Heart right ventricle (tissue), 16 donors: ENCODE results near the gene VGLL3. TPM values are rescaled to one million over a fixed set of nuclear protein-coding genes. Genes with fewer than 3 reads are reported as not detected.
A peak's percentile ranks its signal among the peaks of the same experiment; 100 is the strongest.

Experiments used
- ATAC-seq, 8 donors: fragments of 200-7000 bp; cut with Tn5 transposase; one replicate each; pipeline ENCODE4 v1.9.1; 2020; ENCODE audit warnings: mild to moderate bottlenecking in 8 of 8, moderate library complexity in 8 of 8, moderate number of reproducible peaks in 1 of 8
- DNase-seq, 2 donors: peaks; one replicate each; pipeline ENCODE4 v3.0.0-alpha.2; 2020
- H3K27ac ChIP-seq, 10 donors: fragments of 200-600 bp; sonication (generic) in 2 of 10; one replicate each; pipeline versions ENCODE4 v1.5.0 to v1.8.0; 2020 to 2022; ENCODE audit warnings: mild to moderate bottlenecking in 3 of 10
- H3K27me3 ChIP-seq, 7 donors: fragments of 200-600 bp; one replicate each; pipeline ENCODE4 v1.8.0; 2021 to 2022; ENCODE audit warnings: mild to moderate bottlenecking in 2 of 7
- H3K36me3 ChIP-seq, 9 donors: fragments of 200-600 bp; sonication (generic) in 1 of 9; one replicate each; pipeline versions ENCODE4 v1.5.0 to v1.8.0; 2020 to 2022; ENCODE audit warnings: mild to moderate bottlenecking in 2 of 9
- H3K4me1 ChIP-seq, 9 donors: fragments of 200-600 bp; sonication (generic) in 1 of 9; one replicate each; pipeline versions ENCODE4 v1.5.0 to v1.8.0; 2020 to 2022; ENCODE audit warnings: mild to moderate bottlenecking in 4 of 9
- H3K4me3 ChIP-seq, 10 donors: fragments of 200-600 bp; sonication (generic) in 2 of 10; one replicate each; pipeline versions ENCODE4 v1.5.0 to v1.8.0; 2020 to 2022; ENCODE audit warnings: mild to moderate bottlenecking in 7 of 10, moderate library complexity in 2 of 10
- H3K9me3 ChIP-seq, 11 donors: fragments of 200-600 bp in 10 of 11; sonication (generic) in 2 of 11; one replicate each; pipeline versions ENCODE4 v1.5.0 to v1.8.0; 2013 to 2022; ENCODE audit warnings: mild to moderate bottlenecking in 2 of 11, control low read depth in 1 of 11, moderate library complexity in 1 of 11
- WGBS, 2 donors: extraction: QIAGEN DNeasy Blood & Tissue Kit; methylation state at CpG; one replicate each; pipeline ENCODE4 v1.1.7; 2013; ENCODE audit warnings: inconsistent platforms in 1 of 2; 5-methylcytosine and 5-hydroxymethylcytosine counted together
- intact Hi-C, 10 donors: fragments of 100-400 bp; cut with DNase I; formaldehyde crosslinking; loops; one replicate each; pipeline versions ENCODE4 v1.11.1 to v1.14.2; 2022
- polyA plus RNA-seq, 2 donors: library from polyadenylated mRNA; stranded (reverse); fragments of 200-250 nt; gene quantifications; one replicate each; pipeline ENCODE4 v1.2.3, GENCODE V29; 2013
- total RNA-seq, 10 donors: library from RNA; stranded (reverse); fragmentation: NEBNext Ultra II Directional in 3 of 10; extraction: Animal tissue kit (Norgen Biotek cat#: 25700) in 3 of 10; gene quantifications; one replicate each; pipeline versions ENCODE4 v1.2.1 to v1.2.4, GENCODE V29; 2021 to 2023
- TF ChIP-seq, protein P1 (sequence below), 9 donors: fragments of 200-600 bp; sonication (generic) in 2 of 9; IDR thresholded peaks; one replicate each; pipeline versions ENCODE4 v1.5.0 to v1.8.0; 2021 to 2022; ENCODE audit warnings: antibody characterized with exemption in 9 of 9, mild to moderate bottlenecking in 5 of 9, moderate library complexity in 1 of 9
- donor health status: Arrhythmogenic right ventricular cardiomyopathy.
- donor health status: ischemic (EF 13 %, LVEDD 7.1; RV severe dilation, severe dysfunction).
- donor health status: healthy with polysubstance abuse.
- donor health status: DM: no; HTN: yes; CAD: no.
- donor health status: DM: no; HTN: no; CAD: no.
- donor health status: ischemic (EF 25% LVEDD 6.9; RV normal size, moderate dysfunction).
- donor health status: ischemic (EF 25% LVEDD 5.7; RV mildly dilated, moderate dysfunction).
- donor health status: healthy.
- donor health status: DM: yes; HTN: yes; CAD: no.
- donor health status: Ischemic cardiomyopathy.
- donor health status: ischemic (EF 35%, LVEDD 5.7; RV mildly dilated, moderate dysfunction).
- donor health status: nonischemic (EF 11% LVEDD 7.7; RV severe dilation, severe dysfunction).
- donor health status: DM: yes; HTN: yes; CAD: no.
- donor health status: PGD.
- donor health status: ischemic (EF 29% LVEDD 5.4; RV normal size, mild dysfunction).
- donor health status: nonischemic (EF 23%, LVEDD 6.1; RV moderate dilation, normal function).

The VGLL3 gene
- total and polyA plus RNA-seq, 12 donors, result 1.0 to 15.3 (median 3.6) TPM

DNA sequence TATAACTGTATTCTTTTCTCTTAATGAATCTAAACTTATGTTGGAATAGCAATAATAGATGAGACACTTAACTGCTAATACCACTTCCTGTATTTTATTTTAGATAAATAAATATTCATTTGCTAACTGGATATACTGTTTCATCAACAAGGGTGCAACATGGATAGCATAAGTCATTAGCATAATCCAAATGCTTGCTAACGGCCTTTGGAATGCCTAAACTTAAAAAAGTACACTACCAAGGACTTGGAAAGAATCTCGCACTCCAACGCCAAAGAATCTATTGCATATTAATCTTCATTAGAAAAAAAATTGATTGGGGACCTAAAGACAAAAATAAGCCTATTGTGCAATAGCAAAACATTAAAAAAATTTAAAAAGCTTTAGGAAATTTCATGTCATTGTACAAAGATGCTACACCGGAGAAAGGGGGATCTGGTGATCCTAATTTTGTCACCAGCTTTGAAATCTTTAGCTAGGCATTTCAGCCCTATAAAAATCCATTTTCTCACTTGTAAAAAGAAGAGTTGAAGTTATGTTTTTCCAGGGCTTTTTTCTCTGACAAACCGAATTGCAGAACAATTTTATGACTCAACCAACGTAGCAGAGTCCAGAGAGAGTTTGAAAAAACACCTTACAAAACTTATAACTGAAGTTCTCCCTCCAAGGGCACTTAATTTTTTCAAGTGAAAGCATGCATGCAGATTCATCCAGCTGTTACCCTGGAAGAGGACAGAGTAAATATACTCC lies 4.1 kb downstream of the VGLL3 start:
- ATAC-seq, result no peak
- DNase-seq, result no peak
- 57 to 62% methylated on average over 6 of the region's 6 CpGs for WGBS, 2 donors
- Histone ChIP-seq H3K4me1 (peaks cover 0 to 18% (median 5%) of the 10 kb centered on the region in 9 donors), H3K36me3 (no peaks in the 10 kb centered on the region), H3K4me3 (no peak overlapping the region), H3K27me3 (peaks cover 0 to 31% (median 20%) of the 10 kb centered on the region in 7 donors), H3K27ac (peak overlapping the region in 3 of 10 donors; percentile 1 to 21 (median 8)), H3K9me3 (no peaks in the 10 kb centered on the region)
- TF ChIP-seq, protein P1, sequence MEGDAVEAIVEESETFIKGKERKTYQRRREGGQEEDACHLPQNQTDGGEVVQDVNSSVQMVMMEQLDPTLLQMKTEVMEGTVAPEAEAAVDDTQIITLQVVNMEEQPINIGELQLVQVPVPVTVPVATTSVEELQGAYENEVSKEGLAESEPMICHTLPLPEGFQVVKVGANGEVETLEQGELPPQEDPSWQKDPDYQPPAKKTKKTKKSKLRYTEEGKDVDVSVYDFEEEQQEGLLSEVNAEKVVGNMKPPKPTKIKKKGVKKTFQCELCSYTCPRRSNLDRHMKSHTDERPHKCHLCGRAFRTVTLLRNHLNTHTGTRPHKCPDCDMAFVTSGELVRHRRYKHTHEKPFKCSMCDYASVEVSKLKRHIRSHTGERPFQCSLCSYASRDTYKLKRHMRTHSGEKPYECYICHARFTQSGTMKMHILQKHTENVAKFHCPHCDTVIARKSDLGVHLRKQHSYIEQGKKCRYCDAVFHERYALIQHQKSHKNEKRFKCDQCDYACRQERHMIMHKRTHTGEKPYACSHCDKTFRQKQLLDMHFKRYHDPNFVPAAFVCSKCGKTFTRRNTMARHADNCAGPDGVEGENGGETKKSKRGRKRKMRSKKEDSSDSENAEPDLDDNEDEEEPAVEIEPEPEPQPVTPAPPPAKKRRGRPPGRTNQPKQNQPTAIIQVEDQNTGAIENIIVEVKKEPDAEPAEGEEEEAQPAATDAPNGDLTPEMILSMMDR (IDR thresholded peaks at IDR 0.05), result no peak
- intact Hi-C loops, result no loop called here

DNA sequence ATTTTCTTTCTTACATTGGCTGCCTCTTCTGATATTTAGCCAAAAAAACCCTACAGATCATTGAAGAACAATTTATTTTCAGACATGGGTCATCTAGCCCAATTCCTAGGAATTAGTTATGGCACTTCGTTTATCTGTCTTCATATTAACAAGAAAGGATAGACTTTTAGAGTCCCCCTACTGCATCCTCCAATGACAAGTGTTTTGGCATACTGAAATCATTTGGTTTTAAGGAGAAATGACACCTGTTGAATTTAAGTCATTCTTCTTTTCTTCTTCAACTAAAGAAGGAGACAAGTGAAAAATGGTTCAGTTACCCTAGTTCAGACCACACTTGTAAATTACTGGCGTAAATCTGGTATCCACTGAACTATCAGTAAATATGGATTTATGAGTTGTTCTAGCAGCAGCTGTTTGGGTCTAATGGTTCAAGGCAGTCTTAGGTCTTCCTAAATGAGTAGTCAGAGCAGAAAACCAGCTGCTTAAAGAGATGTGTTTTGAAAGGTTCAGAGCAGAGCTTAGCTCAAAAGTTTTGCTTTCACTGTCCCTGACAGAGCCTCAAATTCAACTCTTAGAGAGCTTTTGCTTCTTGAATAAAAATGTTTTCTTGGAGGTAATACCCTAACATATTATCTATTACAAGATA lies 5.6 kb downstream of the VGLL3 start:
- 68 to 77% methylated on average over 2 of the region's 2 CpGs for WGBS, 2 donors
- ATAC-seq, result peak in 1 of 8 donors; percentile 33
- TF ChIP-seq, protein P1 (IDR thresholded peaks at IDR 0.05), result no peak

DNA sequence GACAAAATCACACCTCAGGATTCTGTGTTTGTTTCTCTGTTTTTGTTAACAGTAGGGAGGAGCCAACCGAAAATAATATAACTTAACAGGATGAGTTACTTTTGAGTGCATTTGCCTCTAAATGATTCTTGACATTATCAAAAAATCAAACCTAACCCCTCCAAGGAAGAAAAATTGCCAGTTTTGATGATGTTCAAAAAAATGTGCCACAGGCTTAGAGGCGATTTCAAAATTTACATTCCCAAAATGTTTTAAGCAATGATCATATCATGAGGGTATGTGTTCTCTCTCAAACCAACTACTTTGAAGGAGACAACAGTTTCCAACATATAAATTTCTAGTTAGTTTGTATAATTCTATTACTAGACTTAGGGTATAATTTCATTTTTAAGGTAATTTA lies 6.7 kb downstream of the VGLL3 start:
- no peaks in the 10 kb centered on the region for H3K9me3 ChIP-seq
- ATAC-seq, result no peak
- 76 to 83% methylated on average over 2 of the region's 2 CpGs for WGBS, 2 donors
- peaks cover 0 to 13% (median 0%) of the 10 kb centered on the region in 9 donors for H3K4me1 ChIP-seq
- H3K27me3 ChIP-seq, result peaks cover 0 to 9% (median 5%) of the 10 kb centered on the region in 7 donors
- TF ChIP-seq, protein P1 (IDR thresholded peaks at IDR 0.05), result no peak
- H3K27ac ChIP-seq, result peak overlapping the region in 2 of 10 donors; percentile 29 to 42
- no peak for DNase-seq
- H3K36me3 ChIP-seq, result no peaks in the 10 kb centered on the region
- H3K4me3 ChIP-seq, result no peak overlapping the region
- intact Hi-C loops, result no loop called here

More for the DNA sequence above, 5.6 kb downstream of the VGLL3 start:
- H3K27ac ChIP-seq, result peak overlapping the region in 6 of 10 donors; percentile 9 to 42 (median 29)
- no peaks in the 10 kb centered on the region for H3K36me3 ChIP-seq
- DNase-seq, result no peak
- peaks cover 0 to 13% (median 0%) of the 10 kb centered on the region in 9 donors for H3K4me1 ChIP-seq
- intact Hi-C loops, result no loop called here
- no peak overlapping the region for H3K4me3 ChIP-seq
- peaks cover 0 to 17% (median 15%) of the 10 kb centered on the region in 7 donors for H3K27me3 ChIP-seq
- H3K9me3 ChIP-seq, result no peaks in the 10 kb centered on the region

DNA sequence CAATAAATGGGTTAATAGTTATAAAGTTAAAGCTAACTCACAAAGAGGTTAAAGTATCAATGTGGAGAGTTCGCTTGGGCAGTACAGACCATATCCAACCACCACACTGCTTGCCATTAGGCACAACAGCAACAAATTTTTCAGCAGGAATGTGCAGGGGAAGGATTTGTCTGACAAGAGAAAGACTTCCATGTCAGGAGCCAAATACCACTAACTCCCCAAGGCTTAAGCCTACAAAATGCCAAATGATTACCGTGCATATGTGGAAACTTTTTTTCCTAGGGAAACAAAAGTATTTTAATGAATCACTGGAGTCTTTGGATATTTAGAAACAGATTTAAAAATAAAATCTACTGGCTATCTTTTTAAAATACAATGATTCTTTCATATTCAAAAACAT lies 8.1 kb downstream of the VGLL3 start:
- TF ChIP-seq, protein P1 (IDR thresholded peaks at IDR 0.05), result no peak
- 41 to 62% methylated on average over 2 of the region's 2 CpGs for WGBS, 2 donors
- H3K4me1 ChIP-seq, result peaks cover 0 to 13% (median 0%) of the 10 kb centered on the region in 9 donors
- ATAC-seq, result peak in 7 of 8 donors; percentile 37 to 87 (median 60)
- no peak for DNase-seq
- intact Hi-C loops, result no loop called here
- peaks cover 0 to 5% (median 0%) of the 10 kb centered on the region in 7 donors for H3K27me3 ChIP-seq
- no peak overlapping the region for H3K4me3 ChIP-seq
- H3K9me3 ChIP-seq, result no peaks in the 10 kb centered on the region
- H3K36me3 ChIP-seq, result no peaks in the 10 kb centered on the region
- peak overlapping the region in 6 of 10 donors; percentile 5 to 61 (median 20) for H3K27ac ChIP-seq
